HUES48 (cell line): ENCODE measurements around the gene TMEM121B.
"Not testable (repeated sequence)": the region's sequence is repeated elsewhere in the genome, so short reads cannot be mapped to it uniquely, and the experiment has no call there.

Source experiments
- H3K27ac ChIP-seq: one replicate; pipeline ENCODE4 v1.7.0; 2013; ENCODE audit warnings: low read depth, low read length, inconsistent platforms
- H3K27me3 ChIP-seq: 2 replicates; pipeline ENCODE4 v1.6.1; 2013; ENCODE audit warnings: mild to moderate bottlenecking, low read length; ENCODE audit not compliant: control insufficient read depth, insufficient read depth
- H3K36me3 ChIP-seq: 2 replicates; pipeline ENCODE4 v1.6.1; 2013; ENCODE audit warnings: low read length; ENCODE audit not compliant: control insufficient read depth, insufficient read depth
- H3K4me1 ChIP-seq: 2 replicates; pipeline ENCODE4 v1.6.1; 2013; ENCODE audit warnings: mild to moderate bottlenecking, low read length; ENCODE audit not compliant: control insufficient read depth, insufficient read depth
- H3K4me3 ChIP-seq: 2 replicates; pipeline ENCODE4 v1.5.1; 2013; ENCODE audit warnings: mild to moderate bottlenecking, low read depth, low read length
- H3K9ac ChIP-seq: 2 replicates; pipeline ENCODE4 v1.6.1; 2013; ENCODE audit warnings: mild to moderate bottlenecking, low read depth, low read length, moderate library complexity
- H3K9me3 ChIP-seq: 2 replicates; pipeline ENCODE4 v1.6.1; 2013; ENCODE audit warnings: low read length; ENCODE audit not compliant: control insufficient read depth, insufficient read depth

TMEM121B gene

DNA sequence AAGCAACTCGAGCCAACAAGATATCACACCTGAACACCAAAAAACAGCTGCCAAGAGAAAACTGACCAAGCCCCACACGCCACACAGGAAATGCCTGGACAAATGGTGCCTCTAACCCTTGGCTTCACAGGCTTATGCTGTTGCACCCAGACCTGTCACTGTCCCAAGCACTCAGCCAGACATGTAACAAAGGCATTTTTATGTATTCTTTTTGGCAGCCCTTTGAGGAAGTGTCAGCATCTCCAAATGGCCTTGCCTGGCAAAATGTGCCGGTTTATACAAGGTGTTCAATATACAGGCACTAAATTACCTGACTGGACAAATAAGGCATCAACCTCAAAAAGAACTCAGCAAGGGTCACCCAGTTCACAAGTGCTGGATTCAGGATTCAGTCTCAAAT, 31.8 kb upstream of the TMEM121B start:
- Histone ChIP-seq H3K27ac (no peak overlapping the region), H3K9ac (no peak overlapping the region), H3K36me3 (peaks cover 20% of the 10 kb centered on the region), H3K27me3 (no peaks in the 10 kb centered on the region), H3K9me3 (no peaks in the 10 kb centered on the region), H3K4me3 (no peak overlapping the region), H3K4me1 (no peaks in the 10 kb centered on the region; the same call in 1 of the 2 replicates)

DNA sequence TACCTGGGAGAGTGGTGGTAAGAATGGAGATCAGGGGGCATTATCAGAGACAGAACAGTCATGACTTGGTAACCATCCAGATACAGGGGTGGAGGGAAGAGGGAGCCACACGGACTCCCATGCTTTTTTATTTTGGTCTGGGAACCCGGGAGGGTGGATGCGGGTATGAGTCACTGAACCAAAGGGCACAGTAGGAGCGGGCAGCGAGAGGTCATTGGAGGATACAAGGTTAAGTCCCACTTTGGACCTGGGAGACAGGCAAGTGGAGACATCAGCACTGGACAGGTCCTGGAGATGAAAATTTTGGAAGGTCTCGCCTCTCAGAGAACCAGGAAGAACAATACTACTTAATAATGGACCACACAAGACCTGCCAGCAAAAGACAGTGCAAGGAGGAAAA, 31.2 kb upstream of the TMEM121B start:
- no peak overlapping the region for H3K27ac ChIP-seq

DNA sequence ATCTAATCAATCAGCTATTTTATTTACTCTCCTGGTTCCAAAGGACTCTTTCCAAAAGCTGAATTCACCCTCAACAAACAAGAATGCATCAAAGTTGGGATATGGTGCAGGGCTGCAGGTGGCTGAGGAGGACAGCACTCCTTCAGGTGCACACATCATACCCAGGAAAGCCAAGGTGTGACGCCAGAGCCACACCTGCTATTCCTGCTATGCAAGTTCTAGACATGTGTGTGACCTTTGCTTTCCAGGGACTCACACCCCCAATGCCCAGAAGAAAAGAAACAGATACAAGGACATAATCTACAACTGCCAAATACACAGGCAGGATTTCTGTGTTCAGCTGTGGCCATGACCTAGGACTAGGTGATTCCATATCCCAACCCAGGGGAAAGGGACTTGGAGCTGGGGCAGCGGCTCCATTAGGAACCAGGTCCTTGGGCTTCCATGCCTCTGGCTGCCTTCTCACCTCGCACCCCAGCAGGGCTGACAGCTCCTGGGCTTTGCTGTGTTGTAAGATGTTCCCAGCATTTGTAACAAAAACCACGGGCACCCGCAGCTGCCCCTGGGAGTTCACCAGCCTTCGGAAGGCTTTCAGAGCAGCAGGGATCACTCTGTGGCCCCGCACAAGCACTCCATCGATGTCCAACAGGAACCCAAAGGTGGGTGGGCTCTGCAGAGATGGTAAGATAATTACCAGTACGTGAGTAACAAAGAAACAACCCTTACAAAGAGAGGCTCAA, 28.1 kb upstream of the TMEM121B start:
- H3K9me3 ChIP-seq, result no peaks in the 10 kb centered on the region
- no peak overlapping the region for H3K4me3 ChIP-seq
- no peaks in the 10 kb centered on the region for H3K4me1 ChIP-seq
- no peak overlapping the region for H3K9ac ChIP-seq
- no peaks in the 10 kb centered on the region for H3K27me3 ChIP-seq
- no peak overlapping the region for H3K27ac ChIP-seq
- peaks cover 27% of the 10 kb centered on the region for H3K36me3 ChIP-seq

More for the DNA sequence above, 31.2 kb upstream of the TMEM121B start:
- no peak overlapping the region for H3K4me3 ChIP-seq
- H3K4me1 ChIP-seq, result no peaks in the 10 kb centered on the region; the same call in 1 of the 2 replicates
- no peaks in the 10 kb centered on the region for H3K9me3 ChIP-seq
- H3K36me3 ChIP-seq, result peaks cover 22% of the 10 kb centered on the region
- no peak overlapping the region for H3K9ac ChIP-seq
- H3K27me3 ChIP-seq, result no peaks in the 10 kb centered on the region

DNA sequence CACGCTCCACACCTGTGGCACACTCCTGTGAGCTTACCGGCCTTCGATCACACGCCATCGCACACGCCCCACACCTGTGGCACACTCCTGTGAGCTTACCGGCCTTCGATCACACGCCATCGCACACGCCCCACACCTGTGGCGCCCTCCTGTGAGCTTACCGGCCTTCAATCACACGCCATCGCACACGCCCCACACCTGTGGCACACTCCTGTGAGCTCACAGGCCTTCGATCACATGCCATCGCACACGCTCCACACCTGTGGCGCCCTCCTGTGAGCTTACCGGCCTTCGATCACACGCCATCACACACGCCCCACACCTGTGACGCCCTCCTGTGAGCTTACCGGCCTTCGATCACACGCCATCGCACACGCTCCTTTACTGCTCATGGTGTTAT, 26.3 kb upstream of the TMEM121B start:
- not testable (repeated sequence) for H3K27me3 ChIP-seq, H3K4me1 ChIP-seq, H3K9me3 ChIP-seq, H3K27ac ChIP-seq, H3K9ac ChIP-seq, H3K4me3 ChIP-seq
- H3K36me3 ChIP-seq, result peaks cover 44% of the 10 kb centered on the region

DNA sequence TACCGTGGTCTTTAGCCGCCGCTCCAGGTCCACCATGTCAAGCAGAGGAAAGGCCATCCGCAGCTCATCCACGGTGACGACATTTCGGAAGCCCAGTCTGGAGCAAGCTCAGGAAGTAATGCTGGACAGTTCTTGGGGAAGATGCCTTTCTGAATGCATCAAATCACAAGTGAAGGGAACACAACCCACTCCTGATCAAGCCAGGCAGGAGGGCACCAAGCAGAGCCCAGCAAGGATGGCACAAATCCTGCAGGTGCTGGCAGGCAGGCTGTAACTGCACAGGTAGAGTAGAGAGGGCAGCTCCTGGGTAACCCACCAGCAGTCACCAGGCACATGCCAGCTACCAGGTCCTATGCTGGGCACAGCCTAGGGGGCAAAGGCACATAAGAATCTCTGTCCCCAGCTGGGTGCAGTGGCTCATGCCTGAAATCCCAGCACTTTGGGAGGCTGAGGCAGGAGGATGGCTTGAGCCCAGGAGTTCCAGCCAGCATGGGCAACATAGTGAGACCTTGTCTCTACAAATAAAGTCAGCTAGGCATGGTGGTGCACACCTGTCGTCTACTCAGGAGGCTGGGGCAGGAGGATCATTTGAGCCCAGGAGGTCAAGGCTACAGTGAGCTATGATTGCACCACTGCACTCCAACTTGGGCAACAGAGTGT, 24.0 kb upstream of the TMEM121B start:
- Histone ChIP-seq H3K9ac (no peak overlapping the region), H3K27me3 (no peaks in the 10 kb centered on the region), H3K4me1 (no peaks in the 10 kb centered on the region), H3K4me3 (no peak overlapping the region), H3K27ac (no peak overlapping the region), H3K36me3 (peaks cover 67% of the 10 kb centered on the region), H3K9me3 (no peaks in the 10 kb centered on the region)

DNA sequence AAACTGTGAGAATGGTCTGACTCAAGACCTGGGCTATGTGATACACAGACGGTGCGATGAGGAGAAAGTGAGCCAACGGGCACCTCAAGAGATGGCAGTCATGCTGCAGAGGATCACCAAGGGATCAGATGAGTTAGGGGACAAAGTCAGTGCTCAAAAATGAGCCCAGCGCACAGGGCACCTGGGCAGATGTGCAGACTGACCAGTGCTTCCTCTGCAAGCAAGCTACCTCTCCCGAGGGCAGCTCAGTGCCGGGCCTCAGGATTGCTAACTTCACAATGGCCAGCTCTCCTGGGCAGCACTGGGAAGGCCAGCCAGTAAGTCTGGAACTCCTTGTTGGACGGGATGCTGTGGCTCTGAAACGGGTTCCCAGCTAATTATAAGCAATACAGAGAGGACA, 22.7 kb upstream of the TMEM121B start:
- no peaks in the 10 kb centered on the region for H3K4me1 ChIP-seq
- H3K27ac ChIP-seq, result no peak overlapping the region
- no peaks in the 10 kb centered on the region for H3K9me3 ChIP-seq
- no peaks in the 10 kb centered on the region for H3K27me3 ChIP-seq
- peaks cover 69% of the 10 kb centered on the region for H3K36me3 ChIP-seq
- H3K9ac ChIP-seq, result no peak overlapping the region
- no peak overlapping the region for H3K4me3 ChIP-seq

DNA sequence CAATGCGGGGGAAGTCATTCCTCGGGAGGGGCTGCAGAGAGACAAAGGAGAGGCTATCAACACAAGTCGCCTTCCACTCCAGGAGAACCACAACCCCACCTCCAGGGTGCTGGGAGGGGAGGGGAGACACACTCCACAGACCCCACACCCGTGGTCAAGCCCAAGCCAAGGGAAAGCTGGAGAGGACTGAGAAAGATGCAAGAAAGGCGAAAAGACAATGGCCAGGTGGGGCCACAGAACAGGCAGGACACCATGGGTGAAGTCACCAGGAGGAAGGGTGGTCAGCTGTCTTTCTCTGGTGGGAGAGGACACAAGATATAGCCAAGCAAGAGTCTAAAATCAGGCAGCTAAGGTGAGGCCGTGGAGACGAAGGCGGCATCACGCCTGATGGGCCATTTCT, 21.9 kb upstream of the TMEM121B start:
- Histone ChIP-seq H3K27me3 (no peaks in the 10 kb centered on the region), H3K4me3 (no peak overlapping the region), H3K36me3 (peaks cover 73% of the 10 kb centered on the region), H3K4me1 (no peaks in the 10 kb centered on the region), H3K27ac (no peak overlapping the region), H3K9ac (no peak overlapping the region), H3K9me3 (no peaks in the 10 kb centered on the region)

DNA sequence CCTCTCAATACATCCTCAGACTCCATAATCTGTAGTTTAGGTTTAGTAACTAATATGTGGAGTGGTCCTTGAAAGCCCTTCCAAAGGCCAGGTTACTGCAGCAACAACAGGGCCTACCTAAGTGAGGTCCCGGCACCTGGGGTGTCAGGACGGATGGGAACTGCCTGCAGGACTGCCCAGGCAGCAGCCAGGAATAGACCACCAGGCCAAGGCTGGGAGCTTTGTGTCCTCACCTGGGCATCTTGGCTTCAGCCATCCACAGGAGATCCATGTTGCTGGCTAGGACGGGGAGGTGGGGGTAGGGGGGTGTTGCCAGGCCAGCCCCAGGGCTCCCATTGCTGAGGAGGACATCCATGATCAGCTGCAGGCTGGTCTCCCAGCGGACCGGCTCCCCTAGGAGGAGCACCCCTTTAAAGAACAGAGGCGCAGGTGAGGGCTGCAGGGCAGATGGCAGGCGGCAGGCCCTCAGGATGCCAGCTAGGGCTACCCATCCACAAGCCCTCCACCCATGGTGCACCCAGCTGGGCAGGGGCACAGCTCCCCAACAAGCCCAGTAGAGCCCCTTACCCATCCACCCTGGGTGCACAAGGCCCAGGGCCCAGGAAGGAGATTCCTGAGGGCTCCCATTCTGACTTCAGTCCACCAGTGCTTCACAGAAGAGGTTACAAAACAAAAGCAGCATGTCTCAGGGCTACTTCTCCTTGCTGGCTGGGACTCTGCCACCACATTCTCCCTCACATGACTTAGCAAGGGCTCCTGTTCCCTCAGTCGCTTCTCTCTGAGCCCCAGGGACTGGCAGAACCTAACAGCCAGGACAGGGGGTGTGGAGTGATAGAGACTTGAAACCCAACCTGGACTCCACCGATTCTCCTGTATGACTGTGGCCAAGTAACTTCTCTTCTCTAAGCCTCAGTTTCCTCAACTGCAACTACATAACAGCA, 19.9 kb upstream of the TMEM121B start:
- Histone ChIP-seq H3K27ac (no peak overlapping the region), H3K27me3 (no peaks in the 10 kb centered on the region), H3K36me3 (peaks cover 72% of the 10 kb centered on the region), H3K4me3 (no peak overlapping the region), H3K9me3 (no peaks in the 10 kb centered on the region), H3K9ac (no peak overlapping the region), H3K4me1 (no peaks in the 10 kb centered on the region)

DNA sequence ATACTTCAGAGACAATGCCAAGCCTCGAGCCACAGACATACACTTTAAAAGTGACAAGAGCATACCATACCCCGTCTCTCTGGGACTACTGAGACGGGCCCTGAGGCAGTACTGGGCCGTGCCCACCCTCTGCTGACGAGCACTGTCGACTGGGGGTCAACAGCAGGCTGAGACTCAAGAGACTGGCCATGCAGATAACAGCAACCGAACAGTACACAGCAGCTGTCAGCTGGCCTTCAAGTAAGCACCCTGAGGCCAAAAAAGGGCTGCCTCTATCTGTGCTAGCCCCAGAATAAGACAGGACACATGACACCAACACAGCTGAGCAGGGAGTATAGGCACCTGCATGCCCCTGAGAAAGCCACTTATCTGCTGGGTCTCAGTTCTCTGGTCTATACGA, 18.9 kb upstream of the TMEM121B start:
- H3K9ac ChIP-seq, result no peak overlapping the region
- H3K4me3 ChIP-seq, result no peak overlapping the region
- no peaks in the 10 kb centered on the region for H3K27me3 ChIP-seq
- H3K36me3 ChIP-seq, result peaks cover 65% of the 10 kb centered on the region
- H3K4me1 ChIP-seq, result no peaks in the 10 kb centered on the region
- no peak overlapping the region for H3K27ac ChIP-seq
- H3K9me3 ChIP-seq, result no peaks in the 10 kb centered on the region

DNA sequence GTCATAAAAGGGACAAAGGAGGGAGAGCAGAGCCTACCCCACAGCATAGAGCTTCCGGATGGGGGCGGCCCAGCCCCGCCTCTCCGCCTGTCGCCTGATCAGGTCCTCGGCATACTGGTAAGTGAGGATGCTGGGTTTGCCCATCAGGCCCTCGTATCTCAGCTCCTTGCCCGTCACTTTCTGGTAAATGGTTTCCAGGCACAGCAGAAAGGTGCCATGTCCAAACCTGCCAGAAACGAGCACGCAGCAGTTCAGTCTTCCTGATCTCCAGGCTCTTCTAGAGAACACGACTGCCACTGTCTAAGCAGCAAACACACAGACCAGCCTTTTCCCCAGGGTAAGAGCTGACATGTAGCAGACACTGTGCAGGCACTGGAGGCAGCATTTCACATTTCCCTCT, 17.4 kb upstream of the TMEM121B start:
- peaks cover 54% of the 10 kb centered on the region for H3K36me3 ChIP-seq
- H3K27ac ChIP-seq, result no peak overlapping the region
- no peak overlapping the region for H3K4me3 ChIP-seq
- no peaks in the 10 kb centered on the region for H3K27me3 ChIP-seq
- no peaks in the 10 kb centered on the region for H3K9me3 ChIP-seq
- no peaks in the 10 kb centered on the region for H3K4me1 ChIP-seq
- H3K9ac ChIP-seq, result no peak overlapping the region
